GM23338 (cell line): ENCODE results near the gene SOX9. TPM values are rescaled to one million over a fixed set of nuclear protein-coding genes. Genes with fewer than 3 reads are reported as not detected.

ENCODE experiments used
- ATAC-seq: fragments of 200-7000 bp; cut with Tn5 transposase; 3 replicates; pipeline ENCODE4 v1.9.1; 2020
- DNase-seq: peaks from one replicate; pipeline ENCODE4 v3.0.0-alpha.2; 2015; ENCODE audit warnings: low spot score
- H2AFZ ChIP-seq: fragments of 200-600 bp; sonication (generic); 2 replicates; pipeline ENCODE4 v1.8.0; 2016; ENCODE audit warnings: antibody characterized with exemption, mild to moderate bottlenecking, moderate library complexity
- H3F3A ChIP-seq: fragments of 200-600 bp; sonication (generic); replicated peaks from 2 replicates; pipeline ENCODE4 v1.8.0; 2017; ENCODE audit warnings: antibody characterized with exemption, mixed run types, low read depth
- H3K27ac ChIP-seq: fragments of 200-600 bp; sonication (generic); 2 replicates; pipeline ENCODE4 v1.6.1; 2016; ENCODE audit warnings: low read depth
- H3K27me3 ChIP-seq: fragments of 200-600 bp; sonication (generic); 2 replicates; pipeline ENCODE4 v1.8.0; 2016; ENCODE audit warnings: mild to moderate bottlenecking, mixed run types, moderate library complexity; ENCODE audit not compliant: insufficient read depth
- H3K36me3 ChIP-seq: fragments of 200-600 bp; sonication (generic); 2 replicates; pipeline ENCODE4 v1.8.0; 2016; ENCODE audit warnings: mild to moderate bottlenecking; ENCODE audit not compliant: insufficient read depth
- H3K4me1 ChIP-seq: fragments of 200-600 bp; sonication (generic); 2 replicates; pipeline ENCODE4 v1.8.0; 2016; ENCODE audit warnings: mild to moderate bottlenecking, moderate library complexity; ENCODE audit not compliant: insufficient read depth
- H3K4me2 ChIP-seq: fragments of 200-600 bp; sonication (generic); 2 replicates; pipeline ENCODE4 v1.7.1; 2017; ENCODE audit warnings: mixed run types
- H3K4me3 ChIP-seq: fragments of 200-600 bp; sonication (generic); 2 replicates; pipeline ENCODE4 v1.6.1; 2016; ENCODE audit warnings: mixed run types
- H3K79me2 ChIP-seq: fragments of 200-600 bp; sonication (generic); replicated peaks from 2 replicates; pipeline ENCODE4 v1.8.0; 2017; ENCODE audit warnings: mild to moderate bottlenecking; ENCODE audit not compliant: insufficient read depth
- H3K9me2 ChIP-seq: fragments of 200-600 bp; sonication (generic); 2 replicates; pipeline ENCODE4 v1.8.0; 2017; ENCODE audit not compliant: insufficient read depth
- H4K20me1 ChIP-seq: fragments of 200-600 bp; sonication (generic); replicated peaks from 2 replicates; pipeline ENCODE4 v1.8.0; 2017; ENCODE audit warnings: mild to moderate bottlenecking; ENCODE audit not compliant: insufficient read depth
- H3K27ac Mint-ChIP-seq: 2 replicates; pipeline ENCODE4 v1.8.0; 2020; ENCODE audit warnings: inconsistent platforms, mild to moderate bottlenecking, moderate library complexity, mixed read lengths
- H3K27me3 Mint-ChIP-seq: 3 replicates; pipeline ENCODE4 v1.8.0; 2022; ENCODE audit warnings: low read depth, mild to moderate bottlenecking, moderate library complexity, mixed read lengths, inconsistent platforms; ENCODE audit not compliant: insufficient read depth, poor library complexity
- H3K36me3 Mint-ChIP-seq: 3 replicates; pipeline ENCODE4 v1.8.0; 2021; ENCODE audit warnings: low read depth, mild to moderate bottlenecking, inconsistent platforms, moderate library complexity, mixed read lengths
- H3K4me1 Mint-ChIP-seq: 3 replicates; pipeline ENCODE4 v1.8.0; 2020; ENCODE audit warnings: mild to moderate bottlenecking, inconsistent platforms, mixed read lengths
- H3K4me3 Mint-ChIP-seq: 3 replicates; pipeline ENCODE4 v1.8.0; 2021; ENCODE audit warnings: moderate library complexity, mild to moderate bottlenecking, inconsistent platforms, mixed read lengths
- H3K9me3 Mint-ChIP-seq: 3 replicates; pipeline ENCODE4 v1.8.0; 2020; ENCODE audit warnings: moderate library complexity, mild to moderate bottlenecking, inconsistent platforms, mixed read lengths
- CREB1 ChIP-seq: fragments of 250-450 bp; sonication (Bioruptor Pico); IDR thresholded peaks from 2 replicates; pipeline ENCODE4 v1.5.0; 2020; ENCODE audit warnings: low read depth, mild to moderate bottlenecking, moderate library complexity
- EZH2 ChIP-seq: fragments of 200-600 bp; sonication (generic); IDR thresholded peaks from one replicate; pipeline ENCODE4 v1.8.0; 2017; ENCODE audit warnings: antibody characterized with exemption, mild to moderate bottlenecking, low read depth; ENCODE audit not compliant: unreplicated experiment
- EZH2phosphoT487 ChIP-seq: fragments of 200-600 bp; sonication (generic); IDR thresholded peaks from one replicate; pipeline ENCODE4 v1.8.1; 2018; ENCODE audit warnings: antibody characterized with exemption; ENCODE audit not compliant: unreplicated experiment
- JUNB ChIP-seq: IDR thresholded peaks from one replicate; pipeline ENCODE4 v1.6.1; 2016; ENCODE audit warnings: antibody characterized with exemption; ENCODE audit not compliant: unreplicated experiment
- NANOG ChIP-seq: IDR thresholded peaks from 2 replicates; pipeline ENCODE4 v1.6.1; 2016; ENCODE audit warnings: antibody characterized with exemption, borderline replicate concordance
- POLR2AphosphoS5 ChIP-seq: IDR thresholded peaks from 2 replicates; pipeline ENCODE4 v1.6.1; 2016; ENCODE audit warnings: antibody characterized with exemption, low read depth
- STAT1 ChIP-seq: IDR thresholded peaks from one replicate; pipeline ENCODE4 v1.6.1; 2016; ENCODE audit warnings: antibody characterized with exemption; ENCODE audit not compliant: unreplicated experiment
- ZNF114 ChIP-seq: fragments of 250-450 bp; sonication (Bioruptor Pico); IDR thresholded peaks from 2 replicates; pipeline ENCODE4 v1.5.0; 2020; ENCODE audit warnings: mild to moderate bottlenecking, moderate library complexity
- ZNF331 ChIP-seq: fragments of 250-450 bp; sonication (Bioruptor Pico); IDR thresholded peaks from 2 replicates; pipeline ENCODE4 v1.5.0; 2020; ENCODE audit warnings: low read depth, mild to moderate bottlenecking, moderate library complexity
- polyA plus RNA-seq: library from polyadenylated mRNA; unstranded; fragments of >200 nt; fragmentation: Nextera tagmentation; extraction: Ambion mirVana; gene quantifications from 2 replicates; pipeline ENCODE4 v1.2.1, GENCODE V29; 2016
- total RNA-seq: library from RNA; depleted of rRNA; stranded (reverse); fragments of >200 nt; shearing (Covaris generic); gene quantifications from 2 replicates; pipeline ENCODE4 v1.2.3, GENCODE V29; 2014
- TF ChIP-seq, protein P1 (sequence below): IDR thresholded peaks from 2 replicates; pipeline ENCODE4 v1.6.1; 2016; ENCODE audit warnings: antibody characterized with exemption
- TF ChIP-seq, protein P2 (sequence below): IDR thresholded peaks from one replicate; pipeline ENCODE4 v1.6.1; 2018; ENCODE audit warnings: antibody characterized with exemption; ENCODE audit not compliant: unreplicated experiment
- TF ChIP-seq, protein P3 (sequence below), 2 experiments: fragments of 200-600 bp in 1 of 2; sonication (generic) in 1 of 2; conservative IDR thresholded peaks; 2 replicates each; pipeline versions ENCODE4 v1.5.1 to v1.6.1; 2016 to 2017; ENCODE audit warnings: antibody characterized with exemption in 2 of 2, low read depth in 2 of 2, mild to moderate bottlenecking in 2 of 2, moderate library complexity in 1 of 2
- TF ChIP-seq, protein P4 (sequence below): fragments of 250-450 bp; sonication (Bioruptor Pico); IDR thresholded peaks from 2 replicates; pipeline ENCODE4 v1.5.0; 2020; ENCODE audit warnings: mild to moderate bottlenecking, moderate library complexity

SOX9 gene
- total and polyA plus RNA-seq, 2 experiments from 2014 or later = 4.4 TPM

DNA sequence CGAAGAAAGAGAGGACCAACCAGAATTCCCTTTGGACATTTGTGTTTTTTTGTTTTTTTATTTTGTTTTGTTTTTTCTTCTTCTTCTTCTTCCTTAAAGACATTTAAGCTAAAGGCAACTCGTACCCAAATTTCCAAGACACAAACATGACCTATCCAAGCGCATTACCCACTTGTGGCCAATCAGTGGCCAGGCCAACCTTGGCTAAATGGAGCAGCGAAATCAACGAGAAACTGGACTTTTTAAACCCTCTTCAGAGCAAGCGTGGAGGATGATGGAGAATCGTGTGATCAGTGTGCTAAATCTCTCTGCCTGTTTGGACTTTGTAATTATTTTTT, 3.6 kb downstream of the SOX9 start:
- Histone ChIP-seq H3K79me2 (0 out of 2 replicates have a peak, but pooled peaks cover 9% of the 10 kb centered on the region), H3K36me3 (no peaks in the 10 kb centered on the region; the same call in 1 of the 2 replicates), H3K27me3 (peaks cover 52% of the 10 kb centered on the region), H3K9me2 (no peaks in the 10 kb centered on the region), H4K20me1 (no peaks in the 10 kb centered on the region), H3K4me1 (peaks cover 51% of the 10 kb centered on the region), H3K4me3 (peak overlapping the region; percentile 85; the same call in 1 of the 2 replicates), H3K27ac (no peak overlapping the region), H2AFZ (no peak overlapping the region), H3K4me2 (peak overlapping the region; percentile 97), H3F3A (peaks cover 7% of the 10 kb centered on the region; the same call in 1 of the 2 replicates)
- TF ChIP-seq, protein P1, sequence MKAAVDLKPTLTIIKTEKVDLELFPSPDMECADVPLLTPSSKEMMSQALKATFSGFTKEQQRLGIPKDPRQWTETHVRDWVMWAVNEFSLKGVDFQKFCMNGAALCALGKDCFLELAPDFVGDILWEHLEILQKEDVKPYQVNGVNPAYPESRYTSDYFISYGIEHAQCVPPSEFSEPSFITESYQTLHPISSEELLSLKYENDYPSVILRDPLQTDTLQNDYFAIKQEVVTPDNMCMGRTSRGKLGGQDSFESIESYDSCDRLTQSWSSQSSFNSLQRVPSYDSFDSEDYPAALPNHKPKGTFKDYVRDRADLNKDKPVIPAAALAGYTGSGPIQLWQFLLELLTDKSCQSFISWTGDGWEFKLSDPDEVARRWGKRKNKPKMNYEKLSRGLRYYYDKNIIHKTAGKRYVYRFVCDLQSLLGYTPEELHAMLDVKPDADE = no peak
- TF ChIP-seq POLR2AphosphoS5 = no peak
- TF ChIP-seq EZH2phosphoT487 = no peak
- TF ChIP-seq STAT1 = no peak
- TF ChIP-seq NANOG = no peak
- TF ChIP-seq ZNF331 (CRISPR knock-in tag) = no peak
- TF ChIP-seq EZH2 = no peak
- TF ChIP-seq, protein P2, sequence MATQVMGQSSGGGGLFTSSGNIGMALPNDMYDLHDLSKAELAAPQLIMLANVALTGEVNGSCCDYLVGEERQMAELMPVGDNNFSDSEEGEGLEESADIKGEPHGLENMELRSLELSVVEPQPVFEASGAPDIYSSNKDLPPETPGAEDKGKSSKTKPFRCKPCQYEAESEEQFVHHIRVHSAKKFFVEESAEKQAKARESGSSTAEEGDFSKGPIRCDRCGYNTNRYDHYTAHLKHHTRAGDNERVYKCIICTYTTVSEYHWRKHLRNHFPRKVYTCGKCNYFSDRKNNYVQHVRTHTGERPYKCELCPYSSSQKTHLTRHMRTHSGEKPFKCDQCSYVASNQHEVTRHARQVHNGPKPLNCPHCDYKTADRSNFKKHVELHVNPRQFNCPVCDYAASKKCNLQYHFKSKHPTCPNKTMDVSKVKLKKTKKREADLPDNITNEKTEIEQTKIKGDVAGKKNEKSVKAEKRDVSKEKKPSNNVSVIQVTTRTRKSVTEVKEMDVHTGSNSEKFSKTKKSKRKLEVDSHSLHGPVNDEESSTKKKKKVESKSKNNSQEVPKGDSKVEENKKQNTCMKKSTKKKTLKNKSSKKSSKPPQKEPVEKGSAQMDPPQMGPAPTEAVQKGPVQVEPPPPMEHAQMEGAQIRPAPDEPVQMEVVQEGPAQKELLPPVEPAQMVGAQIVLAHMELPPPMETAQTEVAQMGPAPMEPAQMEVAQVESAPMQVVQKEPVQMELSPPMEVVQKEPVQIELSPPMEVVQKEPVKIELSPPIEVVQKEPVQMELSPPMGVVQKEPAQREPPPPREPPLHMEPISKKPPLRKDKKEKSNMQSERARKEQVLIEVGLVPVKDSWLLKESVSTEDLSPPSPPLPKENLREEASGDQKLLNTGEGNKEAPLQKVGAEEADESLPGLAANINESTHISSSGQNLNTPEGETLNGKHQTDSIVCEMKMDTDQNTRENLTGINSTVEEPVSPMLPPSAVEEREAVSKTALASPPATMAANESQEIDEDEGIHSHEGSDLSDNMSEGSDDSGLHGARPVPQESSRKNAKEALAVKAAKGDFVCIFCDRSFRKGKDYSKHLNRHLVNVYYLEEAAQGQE = no peak
- TF ChIP-seq, protein P3, sequence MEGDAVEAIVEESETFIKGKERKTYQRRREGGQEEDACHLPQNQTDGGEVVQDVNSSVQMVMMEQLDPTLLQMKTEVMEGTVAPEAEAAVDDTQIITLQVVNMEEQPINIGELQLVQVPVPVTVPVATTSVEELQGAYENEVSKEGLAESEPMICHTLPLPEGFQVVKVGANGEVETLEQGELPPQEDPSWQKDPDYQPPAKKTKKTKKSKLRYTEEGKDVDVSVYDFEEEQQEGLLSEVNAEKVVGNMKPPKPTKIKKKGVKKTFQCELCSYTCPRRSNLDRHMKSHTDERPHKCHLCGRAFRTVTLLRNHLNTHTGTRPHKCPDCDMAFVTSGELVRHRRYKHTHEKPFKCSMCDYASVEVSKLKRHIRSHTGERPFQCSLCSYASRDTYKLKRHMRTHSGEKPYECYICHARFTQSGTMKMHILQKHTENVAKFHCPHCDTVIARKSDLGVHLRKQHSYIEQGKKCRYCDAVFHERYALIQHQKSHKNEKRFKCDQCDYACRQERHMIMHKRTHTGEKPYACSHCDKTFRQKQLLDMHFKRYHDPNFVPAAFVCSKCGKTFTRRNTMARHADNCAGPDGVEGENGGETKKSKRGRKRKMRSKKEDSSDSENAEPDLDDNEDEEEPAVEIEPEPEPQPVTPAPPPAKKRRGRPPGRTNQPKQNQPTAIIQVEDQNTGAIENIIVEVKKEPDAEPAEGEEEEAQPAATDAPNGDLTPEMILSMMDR (conservative IDR thresholded peaks at IDR 0.05; ENCODE audit: low read depth in 2 of 2) = no peak
- TF ChIP-seq ZNF114 = no peak
- TF ChIP-seq, protein P4, sequence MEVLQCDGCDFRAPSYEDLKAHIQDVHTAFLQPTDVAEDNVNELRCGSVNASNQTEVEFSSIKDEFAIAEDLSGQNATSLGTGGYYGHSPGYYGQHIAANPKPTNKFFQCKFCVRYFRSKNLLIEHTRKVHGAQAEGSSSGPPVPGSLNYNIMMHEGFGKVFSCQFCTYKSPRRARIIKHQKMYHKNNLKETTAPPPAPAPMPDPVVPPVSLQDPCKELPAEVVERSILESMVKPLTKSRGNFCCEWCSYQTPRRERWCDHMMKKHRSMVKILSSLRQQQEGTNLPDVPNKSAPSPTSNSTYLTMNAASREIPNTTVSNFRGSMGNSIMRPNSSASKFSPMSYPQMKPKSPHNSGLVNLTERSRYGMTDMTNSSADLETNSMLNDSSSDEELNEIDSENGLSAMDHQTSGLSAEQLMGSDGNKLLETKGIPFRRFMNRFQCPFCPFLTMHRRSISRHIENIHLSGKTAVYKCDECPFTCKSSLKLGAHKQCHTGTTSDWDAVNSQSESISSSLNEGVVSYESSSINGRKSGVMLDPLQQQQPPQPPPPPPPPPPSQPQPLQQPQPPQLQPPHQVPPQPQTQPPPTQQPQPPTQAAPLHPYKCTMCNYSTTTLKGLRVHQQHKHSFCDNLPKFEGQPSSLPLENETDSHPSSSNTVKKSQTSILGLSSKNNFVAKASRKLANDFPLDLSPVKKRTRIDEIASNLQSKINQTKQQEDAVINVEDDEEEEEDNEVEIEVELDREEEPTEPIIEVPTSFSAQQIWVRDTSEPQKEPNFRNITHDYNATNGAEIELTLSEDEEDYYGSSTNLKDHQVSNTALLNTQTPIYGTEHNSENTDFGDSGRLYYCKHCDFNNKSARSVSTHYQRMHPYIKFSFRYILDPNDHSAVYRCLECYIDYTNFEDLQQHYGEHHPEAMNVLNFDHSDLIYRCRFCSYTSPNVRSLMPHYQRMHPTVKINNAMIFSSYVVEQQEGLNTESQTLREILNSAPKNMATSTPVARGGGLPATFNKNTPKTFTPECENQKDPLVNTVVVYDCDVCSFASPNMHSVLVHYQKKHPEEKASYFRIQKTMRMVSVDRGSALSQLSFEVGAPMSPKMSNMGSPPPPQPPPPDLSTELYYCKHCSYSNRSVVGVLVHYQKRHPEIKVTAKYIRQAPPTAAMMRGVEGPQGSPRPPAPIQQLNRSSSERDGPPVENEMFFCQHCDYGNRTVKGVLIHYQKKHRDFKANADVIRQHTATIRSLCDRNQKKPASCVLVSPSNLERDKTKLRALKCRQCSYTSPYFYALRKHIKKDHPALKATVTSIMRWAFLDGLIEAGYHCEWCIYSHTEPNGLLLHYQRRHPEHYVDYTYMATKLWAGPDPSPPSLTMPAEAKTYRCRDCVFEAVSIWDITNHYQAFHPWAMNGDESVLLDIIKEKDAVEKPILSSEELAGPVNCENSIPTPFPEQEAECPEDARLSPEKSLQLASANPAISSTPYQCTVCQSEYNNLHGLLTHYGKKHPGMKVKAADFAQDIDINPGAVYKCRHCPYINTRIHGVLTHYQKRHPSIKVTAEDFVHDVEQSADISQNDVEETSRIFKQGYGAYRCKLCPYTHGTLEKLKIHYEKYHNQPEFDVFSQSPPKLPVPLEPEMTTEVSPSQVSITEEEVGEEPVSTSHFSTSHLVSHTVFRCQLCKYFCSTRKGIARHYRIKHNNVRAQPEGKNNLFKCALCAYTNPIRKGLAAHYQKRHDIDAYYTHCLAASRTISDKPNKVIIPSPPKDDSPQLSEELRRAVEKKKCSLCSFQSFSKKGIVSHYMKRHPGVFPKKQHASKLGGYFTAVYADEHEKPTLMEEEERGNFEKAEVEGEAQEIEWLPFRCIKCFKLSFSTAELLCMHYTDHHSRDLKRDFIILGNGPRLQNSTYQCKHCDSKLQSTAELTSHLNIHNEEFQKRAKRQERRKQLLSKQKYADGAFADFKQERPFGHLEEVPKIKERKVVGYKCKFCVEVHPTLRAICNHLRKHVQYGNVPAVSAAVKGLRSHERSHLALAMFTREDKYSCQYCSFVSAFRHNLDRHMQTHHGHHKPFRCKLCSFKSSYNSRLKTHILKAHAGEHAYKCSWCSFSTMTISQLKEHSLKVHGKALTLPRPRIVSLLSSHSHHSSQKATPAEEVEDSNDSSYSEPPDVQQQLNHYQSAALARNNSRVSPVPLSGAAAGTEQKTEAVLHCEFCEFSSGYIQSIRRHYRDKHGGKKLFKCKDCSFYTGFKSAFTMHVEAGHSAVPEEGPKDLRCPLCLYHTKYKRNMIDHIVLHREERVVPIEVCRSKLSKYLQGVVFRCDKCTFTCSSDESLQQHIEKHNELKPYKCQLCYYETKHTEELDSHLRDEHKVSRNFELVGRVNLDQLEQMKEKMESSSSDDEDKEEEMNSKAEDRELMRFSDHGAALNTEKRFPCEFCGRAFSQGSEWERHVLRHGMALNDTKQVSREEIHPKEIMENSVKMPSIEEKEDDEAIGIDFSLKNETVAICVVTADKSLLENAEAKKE (CRISPR knock-in tag) = no peak
- TF ChIP-seq CREB1 (CRISPR knock-in tag) = no peak
- TF ChIP-seq JUNB = no peak
- DNase-seq (no peak), ATAC-seq (no peak)
- peaks cover 46% of the 10 kb centered on the region for H3K4me1 Mint-ChIP-seq
- peak overlapping the region; percentile 44; the same call in 2 of the 3 replicates for H3K4me3 Mint-ChIP-seq
- peaks cover 22% of the 10 kb centered on the region for H3K36me3 Mint-ChIP-seq
- H3K27ac Mint-ChIP-seq = no peak overlapping the region
- H3K27me3 Mint-ChIP-seq = peaks cover 23% of the 10 kb centered on the region
- H3K9me3 Mint-ChIP-seq = 0 out of 3 replicates have a peak, but pooled peaks cover 3% of the 10 kb centered on the region
